AG08396 (cell line): ENCODE results near the gene SFT2D1.
"Not testable (repeated sequence)": the region's sequence is repeated elsewhere in the genome, so short reads cannot be mapped to it uniquely, and the experiment has no call there.

Experiments
- DNase-seq: peaks from one replicate; pipeline ENCODE4 v3.0.0; 2012; ENCODE audit warnings: low spot score, mixed read lengths

Gene SFT2D1

GRCh38 chr6:166364456-166364855 is 22.1 kb upstream of the SFT2D1 start:
- DNase-seq = no peak

DNA sequence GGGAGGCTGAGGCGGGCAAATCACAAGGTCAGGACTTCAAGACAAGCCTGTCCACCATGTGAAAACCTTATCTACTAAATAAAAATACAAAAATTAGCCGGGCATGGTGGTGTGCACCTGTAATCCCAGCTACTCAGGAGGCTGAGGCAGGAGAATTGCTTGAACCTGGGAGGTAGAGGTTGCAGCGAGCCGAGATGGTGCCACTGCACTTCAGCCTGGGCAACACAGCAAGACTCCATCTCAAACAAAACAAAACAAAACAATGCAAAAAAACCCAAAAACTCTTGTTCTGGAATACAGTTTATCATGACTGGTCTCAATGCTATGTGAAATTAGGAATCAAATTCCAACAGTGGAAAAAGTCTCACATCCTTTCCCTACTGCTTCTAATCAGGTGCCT is 20.1 kb upstream of the SFT2D1 start:
- DNase-seq = not testable (repeated sequence)

- DNase-seq = no peak
These were observed 18.7 kb upstream of the SFT2D1 start for GRCh38 chr6:166361077-166361429.

DNA sequence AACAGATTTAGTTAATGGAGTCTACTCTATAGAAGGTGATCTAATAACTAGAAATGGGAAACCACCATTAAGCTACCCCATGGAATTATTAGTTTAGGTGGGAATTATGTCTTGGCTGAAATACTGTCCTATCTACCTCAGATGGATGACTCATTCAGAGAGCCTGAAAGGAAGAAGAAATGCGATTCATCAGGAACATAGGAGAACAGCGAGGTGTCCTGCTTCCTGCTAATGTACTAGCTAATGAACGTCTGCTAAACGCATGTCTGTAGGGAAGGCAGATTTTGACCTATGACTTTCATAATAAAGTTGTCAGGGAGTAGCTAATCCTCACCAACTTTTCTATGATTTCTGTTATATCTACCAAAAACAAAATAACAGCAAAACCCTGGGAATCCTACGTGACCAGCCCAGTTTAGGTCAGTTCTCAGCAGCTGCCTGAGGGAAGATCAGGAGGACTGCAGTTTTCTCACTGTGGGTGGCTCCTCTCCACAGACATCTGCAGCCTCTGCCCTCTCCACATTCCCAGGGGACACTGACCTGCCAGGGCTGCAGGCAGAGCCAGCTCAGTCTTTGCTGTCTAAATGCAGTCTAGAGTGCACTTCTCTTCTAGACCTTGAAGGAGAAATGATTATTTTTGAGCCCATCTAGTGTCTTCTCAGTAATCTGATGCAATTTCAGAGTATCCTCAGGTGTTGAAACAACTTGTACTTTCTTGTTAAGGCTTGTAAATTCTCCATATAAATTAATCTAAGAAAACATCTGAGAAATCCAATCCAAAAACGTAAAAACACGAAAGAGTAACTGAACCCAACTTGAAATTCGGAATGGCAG is 18.1 kb upstream of the SFT2D1 start:
- no peak for DNase-seq

DNA sequence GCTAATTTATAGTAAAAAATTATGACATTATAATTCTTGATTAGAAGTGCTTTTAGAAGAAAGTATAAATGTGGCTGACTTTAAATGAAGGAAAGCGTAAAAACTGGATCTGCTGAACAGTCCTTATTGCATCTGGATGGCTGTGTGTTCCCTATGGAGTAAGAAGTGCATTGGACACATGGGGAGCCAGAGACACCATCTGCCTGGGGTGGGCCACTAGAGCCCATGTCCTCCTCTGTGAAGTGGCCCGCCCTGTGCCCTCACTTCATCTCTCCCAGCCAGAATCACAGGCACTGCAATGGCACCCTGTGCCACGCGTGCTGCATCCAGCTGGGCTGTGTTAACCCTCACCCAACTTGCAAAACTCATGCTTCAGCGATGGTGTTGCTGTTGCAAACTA is 13.2 kb upstream of the SFT2D1 start:
- no peak for DNase-seq

- DNase-seq = no peak
These were observed 12.6 kb upstream of the SFT2D1 start for GRCh38 chr6:166354965-166355364.

- no peak for DNase-seq
These were observed 11.8 kb upstream of the SFT2D1 start for GRCh38 chr6:166354143-166354542.

GRCh38 chr6:166353507-166353906 is 11.2 kb upstream of the SFT2D1 start:
- no peak for DNase-seq

- DNase-seq = no peak
These were observed 10.6 kb upstream of the SFT2D1 start for GRCh38 chr6:166352923-166353322.

DNA sequence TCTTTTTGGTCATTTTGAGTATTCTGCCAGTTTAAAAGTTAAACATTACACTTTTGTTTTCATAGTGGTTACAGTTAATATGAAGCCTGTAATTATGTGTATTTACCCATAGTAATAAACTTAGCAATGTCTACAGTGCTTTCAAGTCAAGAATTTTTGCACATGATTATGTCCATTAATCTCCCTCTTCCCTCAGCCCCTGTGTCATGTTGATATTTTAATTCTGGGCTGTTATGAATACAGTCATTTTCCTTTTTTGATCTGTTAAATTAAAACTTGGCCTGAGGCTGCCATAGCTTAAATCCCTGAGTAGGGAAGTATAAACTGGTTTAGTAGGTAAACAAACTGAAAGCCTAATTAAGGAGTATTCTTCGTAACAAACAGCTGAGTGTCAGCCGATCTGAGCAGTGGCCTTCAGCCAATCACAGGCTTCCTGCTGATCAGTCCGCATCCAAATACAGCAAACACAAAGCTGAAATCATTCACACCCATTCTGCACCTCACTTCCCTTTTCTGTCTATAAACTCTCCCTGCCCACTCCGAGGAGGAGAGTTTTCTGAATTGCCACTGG is 9.5 kb upstream of the SFT2D1 start:
- DNase-seq = no peak

- no peak for DNase-seq
These were observed 6.1 kb upstream of the SFT2D1 start for GRCh38 chr6:166348305-166348949.

DNA sequence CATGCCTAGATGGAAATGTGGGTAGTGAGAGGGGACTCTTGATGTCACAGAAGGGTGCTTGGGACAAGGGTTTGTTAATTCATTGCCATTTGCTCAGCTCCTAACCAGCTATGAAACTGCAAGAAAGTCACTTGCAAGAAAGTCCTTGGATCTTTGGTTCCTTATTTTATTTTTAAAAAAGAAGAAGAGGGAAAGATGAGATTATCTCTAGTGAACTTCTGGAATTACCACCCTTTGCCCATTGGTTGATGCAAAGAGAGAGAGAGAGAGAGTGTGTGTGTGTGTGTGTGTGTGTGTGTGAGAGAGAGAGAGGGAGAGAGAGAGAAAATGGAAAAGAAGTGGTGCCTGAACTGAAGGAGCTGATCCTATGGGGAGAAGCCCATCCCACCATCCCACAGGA is 4.6 kb upstream of the SFT2D1 start:
- DNase-seq = no peak

GRCh38 chr6:166346449-166346848 is 4.1 kb upstream of the SFT2D1 start:
- DNase-seq = no peak

- DNase-seq = not testable (repeated sequence)
These were observed 3.3 kb upstream of the SFT2D1 start for GRCh38 chr6:166345672-166346071.

DNA sequence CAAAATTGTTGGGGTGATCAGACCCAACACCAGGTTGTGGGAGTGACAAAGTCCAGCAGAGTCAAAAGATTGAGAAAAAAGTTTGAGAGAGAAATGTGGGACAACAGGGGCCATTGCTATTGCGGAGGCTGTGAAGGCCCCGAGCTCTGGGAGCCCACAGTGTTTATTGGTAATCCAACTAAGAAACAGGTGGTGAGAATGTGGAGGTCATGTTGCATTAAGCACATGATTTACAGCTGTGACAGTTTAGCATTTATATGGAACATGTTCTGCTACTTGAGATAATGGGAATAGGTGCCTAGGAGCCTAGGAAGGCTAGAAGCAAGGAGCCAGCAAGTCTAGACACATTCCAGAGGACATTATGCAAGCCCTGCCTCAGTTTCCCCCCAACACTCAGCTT is 2.6 kb upstream of the SFT2D1 start:
- DNase-seq = not testable (repeated sequence)

DNA sequence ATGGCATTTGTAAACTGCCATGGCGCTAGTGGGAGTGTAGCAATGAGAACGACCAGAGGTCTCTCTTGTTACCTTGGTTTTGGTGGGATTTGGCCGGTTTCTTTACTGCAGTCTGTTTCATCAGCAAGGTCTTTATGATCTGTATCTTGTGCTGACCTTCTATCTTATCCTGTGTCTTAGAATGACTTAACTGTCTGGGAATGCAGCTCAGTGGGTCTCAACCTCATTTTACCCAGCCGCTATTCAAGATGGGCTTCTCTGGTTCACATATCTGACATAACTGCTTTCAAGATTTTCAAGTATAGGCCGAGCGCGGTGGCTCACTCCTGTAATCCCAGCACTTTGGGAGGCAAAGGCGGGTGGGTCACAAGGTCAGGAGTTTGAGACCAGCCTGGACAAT is 1.9 kb upstream of the SFT2D1 start:
- DNase-seq = no peak

- DNase-seq = no peak
These were observed 774 bp upstream of the SFT2D1 start for GRCh38 chr6:166343150-166343487.

GRCh38 chr6:166341977-166342348 is 382 bp downstream of the SFT2D1 start:
- no peak for DNase-seq

DNA sequence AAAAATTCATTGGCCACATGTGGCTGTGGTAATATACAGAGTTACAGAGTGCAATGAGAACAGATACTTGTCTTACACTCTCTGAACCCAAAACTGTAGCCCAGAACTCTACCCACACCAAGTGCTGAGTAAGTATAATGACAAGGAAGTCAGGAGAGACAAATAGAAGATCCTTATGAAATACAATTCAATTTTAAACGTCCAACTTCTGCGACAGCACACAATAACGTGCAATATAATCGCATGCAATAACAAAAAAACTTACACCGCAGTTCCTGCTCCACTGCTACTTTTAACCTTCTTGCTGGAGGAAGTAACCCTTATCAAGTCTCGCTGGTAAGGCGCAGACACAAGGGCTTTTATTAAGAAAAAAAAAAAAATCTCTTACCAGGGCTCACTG is 881 bp downstream of the SFT2D1 start:
- DNase-seq = no peak

- DNase-seq = no peak
These were observed 3.5 kb downstream of the SFT2D1 start for GRCh38 chr6:166338854-166339253.

DNA sequence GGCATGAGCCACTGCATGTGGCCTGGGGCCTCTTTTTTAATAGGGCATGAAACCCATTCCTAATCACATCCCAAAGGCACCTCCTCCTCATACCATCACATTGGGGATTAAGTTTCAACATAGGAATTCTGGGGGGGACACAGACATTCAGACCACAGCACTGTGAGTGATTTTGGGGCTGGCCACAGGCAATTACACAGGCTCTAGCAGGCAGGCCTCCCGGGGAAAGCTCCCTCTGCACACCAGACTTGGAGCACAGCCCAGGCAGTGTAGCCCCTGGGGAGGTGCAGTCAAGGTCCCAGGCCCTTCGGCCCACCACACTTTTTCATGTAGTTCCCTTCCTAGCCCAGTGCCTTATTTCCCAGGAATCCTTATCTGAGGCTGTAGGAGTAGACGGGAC is 5.5 kb downstream of the SFT2D1 start:
- no peak for DNase-seq

GRCh38 chr6:166335378-166336302 is 6.7 kb downstream of the SFT2D1 start:
- DNase-seq = no peak

DNA sequence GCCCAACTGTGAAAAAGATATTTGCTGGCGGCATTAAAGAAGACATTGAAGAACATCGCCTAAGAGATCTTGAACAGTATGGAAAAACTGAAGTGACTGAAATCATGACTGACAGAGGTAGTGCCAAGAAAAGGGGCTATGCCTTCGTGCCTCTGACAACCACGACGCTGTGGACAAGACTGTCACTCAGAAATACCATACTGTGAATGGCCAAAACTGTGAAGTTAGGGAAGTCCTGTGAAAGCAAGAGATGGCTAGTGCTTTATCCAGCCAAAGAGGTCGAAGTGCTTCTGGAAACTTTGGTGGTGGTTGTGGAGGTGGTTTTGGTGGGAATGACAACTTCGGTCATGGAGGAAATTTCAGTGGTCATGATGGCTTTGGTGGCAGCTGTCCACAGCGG is 7.5 kb downstream of the SFT2D1 start:
- DNase-seq = no peak
